ENCODE measurements around the gene SERPING1. TPM values are rescaled to one million over a fixed set of nuclear protein-coding genes. Genes with fewer than 3 reads are reported as not detected.

Gene SERPING1
- total and polyA plus RNA-seq, 2 of the 13 experiments (the other 11 are each of a cell fraction or from before 2014, with no cell fraction given): 2.0 to 10.4 TPM

DNA sequence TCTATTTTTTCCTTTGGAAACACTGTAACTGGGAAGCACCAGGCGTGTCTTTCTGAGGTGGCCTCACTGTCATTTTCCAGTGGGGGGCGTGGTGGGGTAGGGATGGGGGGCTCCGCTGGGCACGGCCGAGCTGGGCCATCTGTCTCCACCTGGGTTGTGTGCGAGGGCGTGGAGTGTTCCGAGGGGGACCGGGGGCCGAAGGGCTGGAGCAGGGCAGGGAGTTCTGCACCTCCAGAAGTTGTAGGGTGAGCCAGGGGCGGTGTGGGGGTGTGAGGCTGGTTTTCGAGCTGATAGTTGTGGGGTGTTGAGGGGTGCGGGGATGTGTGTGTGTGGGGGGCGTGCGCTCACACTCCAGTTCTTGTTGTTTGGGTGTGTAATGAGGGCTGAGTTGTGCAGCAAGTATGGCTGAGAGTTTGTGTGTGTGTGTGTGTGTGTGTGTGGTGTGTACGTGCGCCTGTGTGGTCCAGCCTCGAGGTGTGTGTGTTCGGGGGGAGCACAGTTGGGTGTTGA lies 41.4 kb downstream of the SERPING1 start (continued):
- TF ChIP-seq, protein P1, sequence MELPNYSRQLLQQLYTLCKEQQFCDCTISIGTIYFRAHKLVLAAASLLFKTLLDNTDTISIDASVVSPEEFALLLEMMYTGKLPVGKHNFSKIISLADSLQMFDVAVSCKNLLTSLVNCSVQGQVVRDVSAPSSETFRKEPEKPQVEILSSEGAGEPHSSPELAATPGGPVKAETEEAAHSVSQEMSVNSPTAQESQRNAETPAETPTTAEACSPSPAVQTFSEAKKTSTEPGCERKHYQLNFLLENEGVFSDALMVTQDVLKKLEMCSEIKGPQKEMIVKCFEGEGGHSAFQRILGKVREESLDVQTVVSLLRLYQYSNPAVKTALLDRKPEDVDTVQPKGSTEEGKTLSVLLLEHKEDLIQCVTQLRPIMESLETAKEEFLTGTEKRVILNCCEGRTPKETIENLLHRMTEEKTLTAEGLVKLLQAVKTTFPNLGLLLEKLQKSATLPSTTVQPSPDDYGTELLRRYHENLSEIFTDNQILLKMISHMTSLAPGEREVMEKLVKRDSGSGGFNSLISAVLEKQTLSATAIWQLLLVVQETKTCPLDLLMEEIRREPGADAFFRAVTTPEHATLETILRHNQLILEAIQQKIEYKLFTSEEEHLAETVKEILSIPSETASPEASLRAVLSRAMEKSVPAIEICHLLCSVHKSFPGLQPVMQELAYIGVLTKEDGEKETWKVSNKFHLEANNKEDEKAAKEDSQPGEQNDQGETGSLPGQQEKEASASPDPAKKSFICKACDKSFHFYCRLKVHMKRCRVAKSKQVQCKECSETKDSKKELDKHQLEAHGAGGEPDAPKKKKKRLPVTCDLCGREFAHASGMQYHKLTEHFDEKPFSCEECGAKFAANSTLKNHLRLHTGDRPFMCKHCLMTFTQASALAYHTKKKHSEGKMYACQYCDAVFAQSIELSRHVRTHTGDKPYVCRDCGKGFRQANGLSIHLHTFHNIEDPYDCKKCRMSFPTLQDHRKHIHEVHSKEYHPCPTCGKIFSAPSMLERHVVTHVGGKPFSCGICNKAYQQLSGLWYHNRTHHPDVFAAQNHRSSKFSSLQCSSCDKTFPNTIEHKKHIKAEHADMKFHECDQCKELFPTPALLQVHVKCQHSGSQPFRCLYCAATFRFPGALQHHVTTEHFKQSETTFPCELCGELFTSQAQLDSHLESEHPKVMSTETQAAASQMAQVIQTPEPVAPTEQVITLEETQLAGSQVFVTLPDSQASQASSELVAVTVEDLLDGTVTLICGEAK (IDR thresholded peaks at IDR 0.05): no peak
- TF ChIP-seq, protein P1 (CRISPR knock-in tag; IDR thresholded peaks at IDR 0.05): no peak
